Measurements from ENCODE around the gene PTP4A2.

- TF ChIP-seq CTCF (IDR thresholded peaks at IDR 0.05) = no peak
- no peak for TF ChIP-seq EP300 (IDR thresholded peaks at IDR 0.05)
- TF ChIP-seq POLR2A (IDR thresholded peaks at IDR 0.05) = no peak
- TF ChIP-seq POLR2AphosphoS5 (IDR thresholded peaks at IDR 0.05) = no peak
Measured at GRCh38 chr1:31985430-31985829, 47.3 kb upstream of the PTP4A2 start.

Data from sigmoid colon (tissue), 4 donors.